Peyer's patch (tissue), 4 donors: Measurements from ENCODE around the gene ZFP69B.

Source experiments
- POLR2A ChIP-seq, 2 donors: fragments of 450-650 bp; IDR thresholded peaks; one replicate each; pipeline ENCODE4 v1.5.1; 2017; ENCODE audit warnings: antibody characterized with exemption in 2 of 2, mild to moderate bottlenecking in 2 of 2, moderate library complexity in 2 of 2
- TF ChIP-seq, protein P1 (sequence below), 6 experiments: fragments of 450-650 bp in 4 of 6; fragments of 200-600 bp in 2 of 6; sonication (generic) in 1 of 6; IDR thresholded peaks; one replicate each; pipeline ENCODE4 v1.5.1; 2017 to 2019; ENCODE audit warnings: antibody characterized with exemption in 6 of 6, mild to moderate bottlenecking in 3 of 6, moderate library complexity in 1 of 6

DNA sequence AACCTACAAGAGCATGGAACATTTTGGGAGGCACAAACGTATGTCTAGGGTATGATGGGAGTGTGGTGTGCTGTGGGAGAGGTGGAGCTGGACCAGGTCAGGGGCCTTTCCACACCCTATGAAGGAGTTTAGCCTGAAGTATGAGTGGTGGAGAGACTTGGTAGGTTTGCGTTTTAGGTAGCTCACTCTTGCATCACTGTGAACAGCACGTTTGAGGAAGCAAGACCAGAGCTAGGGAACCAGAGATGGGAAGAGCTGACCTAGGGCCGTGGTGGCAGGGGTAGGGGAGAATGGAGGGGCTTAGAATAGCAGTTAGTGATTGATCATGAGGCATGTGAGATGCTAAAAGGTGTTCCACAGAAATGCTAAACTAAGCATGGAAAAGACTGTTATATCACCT lies 25.1 kb upstream of the ZFP69B start:
- TF ChIP-seq, protein P1, sequence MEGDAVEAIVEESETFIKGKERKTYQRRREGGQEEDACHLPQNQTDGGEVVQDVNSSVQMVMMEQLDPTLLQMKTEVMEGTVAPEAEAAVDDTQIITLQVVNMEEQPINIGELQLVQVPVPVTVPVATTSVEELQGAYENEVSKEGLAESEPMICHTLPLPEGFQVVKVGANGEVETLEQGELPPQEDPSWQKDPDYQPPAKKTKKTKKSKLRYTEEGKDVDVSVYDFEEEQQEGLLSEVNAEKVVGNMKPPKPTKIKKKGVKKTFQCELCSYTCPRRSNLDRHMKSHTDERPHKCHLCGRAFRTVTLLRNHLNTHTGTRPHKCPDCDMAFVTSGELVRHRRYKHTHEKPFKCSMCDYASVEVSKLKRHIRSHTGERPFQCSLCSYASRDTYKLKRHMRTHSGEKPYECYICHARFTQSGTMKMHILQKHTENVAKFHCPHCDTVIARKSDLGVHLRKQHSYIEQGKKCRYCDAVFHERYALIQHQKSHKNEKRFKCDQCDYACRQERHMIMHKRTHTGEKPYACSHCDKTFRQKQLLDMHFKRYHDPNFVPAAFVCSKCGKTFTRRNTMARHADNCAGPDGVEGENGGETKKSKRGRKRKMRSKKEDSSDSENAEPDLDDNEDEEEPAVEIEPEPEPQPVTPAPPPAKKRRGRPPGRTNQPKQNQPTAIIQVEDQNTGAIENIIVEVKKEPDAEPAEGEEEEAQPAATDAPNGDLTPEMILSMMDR (IDR thresholded peaks at IDR 0.05): no peak
- no peak for TF ChIP-seq POLR2A (IDR thresholded peaks at IDR 0.05)
